Small intestine (tissue), 7 donors: Measurements from ENCODE around the gene ZBTB16. TPM values are rescaled to one million over a fixed set of nuclear protein-coding genes. Genes with fewer than 3 reads are reported as not detected.

Source experiments
- DNase-seq, 2 donors: peaks; one replicate each; pipeline versions ENCODE4 v3.0.0 to v3.0.0-alpha.2; 2013
- FAIRE-seq: peaks from 2 replicates; lab custom pipeline; 2012; peaks lifted over from hg19 to GRCh38; lab: Jason Lieb, UNC
- H3K27ac ChIP-seq, 3 donors: one replicate each; pipeline ENCODE4 v1.5.1; 2013; ENCODE audit warnings: low read length in 2 of 3, mild to moderate bottlenecking in 2 of 3, control low read depth in 1 of 3, inconsistent platforms in 1 of 3, low read depth in 1 of 3, moderate library complexity in 1 of 3
- H3K27me3 ChIP-seq, 3 donors: one replicate each; pipeline ENCODE4 v1.6.1; 2013; ENCODE audit warnings: low read length in 3 of 3, inconsistent platforms in 1 of 3; ENCODE audit not compliant: control insufficient read depth in 3 of 3, insufficient read depth in 3 of 3
- H3K36me3 ChIP-seq, 3 donors: one replicate each; pipeline ENCODE4 v1.6.1; 2013; ENCODE audit warnings: low read length in 3 of 3, inconsistent platforms in 1 of 3, low read depth in 1 of 3, mild to moderate bottlenecking in 1 of 3, moderate library complexity in 1 of 3; ENCODE audit not compliant: control insufficient read depth in 3 of 3, insufficient read depth in 2 of 3
- H3K4me1 ChIP-seq, 3 donors: one replicate each; pipeline ENCODE4 v1.6.1; 2013; ENCODE audit warnings: low read length in 2 of 3, inconsistent platforms in 1 of 3, low read depth in 1 of 3, mild to moderate bottlenecking in 1 of 3, moderate library complexity in 1 of 3; ENCODE audit not compliant: control insufficient read depth in 3 of 3, insufficient read depth in 2 of 3
- H3K4me3 ChIP-seq, 3 donors: one replicate each; pipeline ENCODE4 v1.5.1; 2013; ENCODE audit warnings: low read length in 3 of 3, control low read depth in 1 of 3, inconsistent platforms in 1 of 3, low read depth in 1 of 3, mild to moderate bottlenecking in 1 of 3, moderate library complexity in 1 of 3
- H3K9me3 ChIP-seq, 2 donors: one replicate each; pipeline ENCODE4 v1.6.1; 2013; ENCODE audit warnings: low read depth in 1 of 2, low read length in 1 of 2; ENCODE audit not compliant: control insufficient read depth in 2 of 2, insufficient read depth in 1 of 2
- WGBS, 3 donors: extraction: QIAGEN DNeasy Blood & Tissue Kit; methylation state at CpG; one replicate each; pipeline ENCODE4 v1.1.7; 2013; 5-methylcytosine and 5-hydroxymethylcytosine counted together
- polyA plus RNA-seq, 4 donors: library from polyadenylated mRNA; stranded (reverse) in 3 of 4; unstranded in 1 of 4; fragments of 200-250 nt in 3 of 4; fragments of 120-200 nt in 1 of 4; gene quantifications; one replicate each; pipeline versions ENCODE4 v1.2.1 to v1.2.3, GENCODE V29; 2013
- donor health status: healthy with polysubstance abuse.
- donor health status: control.
- donor health status: control.
- donor health status: Bipolar disorder and iron deficiency.
- donor health status: healthy.

ZBTB16 gene
- polyA plus RNA-seq, 4 donors, result 1.5 to 32.4 (median 17.4) TPM

DNA sequence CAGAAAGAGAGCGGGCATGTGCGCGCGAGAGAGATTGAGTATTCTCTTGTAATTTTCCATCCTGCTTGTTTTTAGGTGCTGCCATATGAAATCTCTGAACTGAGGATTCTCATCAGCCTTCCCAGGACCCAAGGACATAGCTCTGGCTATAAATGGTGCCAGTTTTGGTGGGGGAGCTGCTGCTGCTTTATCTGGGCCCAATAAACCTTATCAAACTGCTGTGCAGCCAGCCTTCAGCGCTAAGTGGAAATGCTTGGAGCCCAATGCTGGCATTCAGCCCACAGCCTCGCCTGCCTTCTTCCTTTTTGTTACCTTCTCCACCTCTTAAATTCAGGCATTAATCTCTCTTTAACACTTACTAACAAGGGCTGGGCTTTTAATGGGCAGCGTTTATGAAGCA lies 2.4 kb upstream of the ZBTB16 start:
- H3K27me3 ChIP-seq, result peaks cover 0 to 42% (median 5%) of the 10 kb centered on the region in 3 donors
- FAIRE-seq (no peak), DNase-seq (peak in 1 of 2 donors; percentile 77)
- peaks cover 0 to 11% (median 1%) of the 10 kb centered on the region in 3 donors for H3K4me1 ChIP-seq
- H3K9me3 ChIP-seq, result no peaks in the 10 kb centered on the region
- 27 to 68% (median 27%) methylated on average over 7 of the region's 7 CpGs for WGBS, 3 donors
- no peak overlapping the region for H3K4me3 ChIP-seq
- H3K36me3 ChIP-seq, result no peaks in the 10 kb centered on the region
- no peak overlapping the region for H3K27ac ChIP-seq

DNA sequence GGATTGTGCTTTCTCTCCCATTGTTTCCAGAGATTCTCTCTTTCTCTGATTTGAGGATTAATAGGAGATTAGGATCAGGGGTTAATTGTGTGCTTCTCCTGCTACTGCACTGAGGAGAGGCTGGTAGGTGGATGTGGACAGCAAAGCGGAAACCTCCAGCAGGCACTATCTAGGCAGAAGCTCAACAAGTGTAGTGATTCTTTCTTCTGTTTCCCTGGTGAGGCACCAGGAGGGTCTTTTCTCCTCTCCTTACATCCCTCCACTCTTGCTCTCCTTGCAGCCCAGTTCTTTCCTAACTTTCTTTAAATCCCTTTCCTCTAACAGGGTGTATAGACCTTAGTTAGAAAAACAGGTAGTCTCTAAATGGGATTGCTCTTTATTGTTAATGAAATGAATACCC lies 1.9 kb upstream of the ZBTB16 start:
- H3K27ac ChIP-seq, result no peak overlapping the region
- no peaks in the 10 kb centered on the region for H3K36me3 ChIP-seq
- H3K27me3 ChIP-seq, result peaks cover 0 to 45% (median 5%) of the 10 kb centered on the region in 3 donors
- WGBS, 3 donors, result 31 to 58% (median 34%) methylated on average over 1 of the region's 1 CpG
- H3K4me1 ChIP-seq, result peaks cover 0 to 11% (median 1%) of the 10 kb centered on the region in 3 donors
- no peak for FAIRE-seq
- H3K4me3 ChIP-seq, result no peak overlapping the region
- H3K9me3 ChIP-seq, result no peaks in the 10 kb centered on the region
- DNase-seq, result no peak

DNA sequence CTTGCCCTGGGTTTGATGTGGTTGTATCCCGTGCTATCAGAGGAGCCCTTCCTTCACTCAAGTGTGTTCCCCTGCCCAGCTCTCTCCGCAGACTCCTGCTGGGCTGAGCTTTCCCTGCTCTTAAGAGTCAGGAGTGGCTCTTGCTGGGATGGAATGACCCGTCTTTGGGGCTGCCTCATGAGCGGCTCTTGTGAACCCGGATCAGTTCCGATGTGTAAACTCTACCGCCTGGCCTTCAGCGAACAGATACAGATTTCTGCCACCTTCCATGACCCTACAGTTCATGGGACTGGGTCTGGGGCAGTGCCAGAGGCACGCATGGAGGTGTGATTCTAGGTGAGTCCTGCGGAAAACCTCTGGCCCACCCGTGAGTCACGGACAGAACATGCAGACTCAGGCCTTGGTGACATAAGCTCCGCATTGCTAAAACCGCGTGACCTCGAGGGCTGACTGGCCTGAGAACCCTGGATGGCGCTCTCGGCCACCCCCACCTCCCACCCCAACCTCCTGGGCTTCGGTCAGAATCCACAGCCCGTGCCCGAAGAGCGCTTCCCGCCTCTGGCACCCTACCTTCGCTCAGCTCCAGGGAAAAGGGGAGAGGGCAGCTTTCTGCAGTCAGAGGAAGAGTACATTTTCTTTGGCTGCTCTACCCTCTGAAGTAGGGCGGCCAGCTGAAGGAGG lies 1.3 kb upstream of the ZBTB16 start:
- Histone ChIP-seq H3K4me1 (peaks cover 0 to 11% (median 1%) of the 10 kb centered on the region in 3 donors), H3K9me3 (no peaks in the 10 kb centered on the region), H3K36me3 (no peaks in the 10 kb centered on the region), H3K4me3 (peak overlapping the region in 1 of 3 donors; percentile 98), H3K27ac (peak overlapping the region in 1 of 3 donors; percentile 49), H3K27me3 (peaks cover 0 to 46% (median 5%) of the 10 kb centered on the region in 3 donors)
- WGBS, 3 donors, result 65 to 69% (median 66%) methylated on average over 25 of the region's 25 CpGs
- peak in 1 of 2 donors; percentile 17 for DNase-seq
- FAIRE-seq, result no peak

DNA sequence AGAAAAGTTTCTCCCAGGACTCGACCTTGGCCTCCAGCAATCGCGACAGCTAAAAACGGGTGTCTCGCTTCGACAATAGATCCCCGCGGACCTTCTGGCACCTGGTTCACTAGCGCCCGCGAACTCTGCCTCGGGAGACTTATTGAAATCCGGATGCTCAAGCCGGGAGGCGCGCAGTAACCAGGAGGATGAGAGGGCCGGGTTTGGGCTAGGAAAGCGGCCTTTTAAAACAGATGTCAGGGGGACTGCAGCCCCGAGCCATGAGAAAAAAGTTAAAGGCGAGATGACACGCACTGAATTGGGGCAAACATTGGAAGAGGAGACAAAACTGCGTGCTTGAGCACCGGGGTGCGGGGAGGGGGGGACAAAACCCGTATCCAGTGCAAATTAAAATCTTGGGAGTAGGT lies 637 bp upstream of the ZBTB16 start:
- 4 to 6% (median 5%) methylated on average over 25 of the region's 25 CpGs for WGBS, 3 donors
- Histone ChIP-seq H3K36me3 (peaks cover under 1 to 5% (median 3%) of the 10 kb centered on the region in 3 donors), H3K27me3 (peaks cover 0 to 46% (median 5%) of the 10 kb centered on the region in 3 donors), H3K4me1 (peaks cover 0 to 11% (median 1%) of the 10 kb centered on the region in 3 donors), H3K9me3 (no peaks in the 10 kb centered on the region), H3K27ac (peak overlapping the region in 1 of 3 donors; percentile 49), H3K4me3 (peak overlapping the region in 2 of 3 donors; percentile 19 to 98)
- peak in 1 of 2 donors; percentile 40 for DNase-seq
- no peak for FAIRE-seq

DNA sequence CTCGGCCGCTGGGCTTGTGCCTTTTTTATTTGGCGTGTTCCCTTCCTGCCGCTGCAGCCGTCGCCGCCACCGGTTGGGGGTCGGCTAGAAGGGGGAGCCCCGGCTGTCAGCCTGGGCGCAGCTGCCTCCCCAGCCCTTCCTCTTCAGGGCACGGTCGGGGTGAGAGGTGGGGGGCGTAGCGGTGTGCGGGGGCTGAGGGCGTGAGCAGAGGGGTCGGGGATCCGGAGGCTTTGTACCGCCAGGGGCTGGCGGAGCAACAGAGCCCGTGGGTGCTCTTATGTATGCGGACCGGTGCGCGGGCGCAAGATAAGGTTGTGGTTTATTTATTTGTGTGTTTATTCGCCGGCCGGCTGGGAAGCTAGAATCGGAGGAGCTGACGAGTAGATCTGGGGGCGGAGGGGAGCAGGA lies 477 bp downstream of the ZBTB16 start:
- Histone ChIP-seq H3K36me3 (peaks cover 2 to 14% (median 6%) of the 10 kb centered on the region in 3 donors), H3K27ac (peak overlapping the region; percentile 25 to 94 (median 55)), H3K9me3 (no peaks in the 10 kb centered on the region), H3K27me3 (peaks cover 0 to 50% (median 5%) of the 10 kb centered on the region in 3 donors), H3K4me1 (peaks cover 0 to 11% (median 1%) of the 10 kb centered on the region in 3 donors), H3K4me3 (peak overlapping the region; percentile 50 to 98 (median 95))
- peak in 1 of 2 donors; percentile 57 for DNase-seq
- WGBS, 3 donors, result 0 to 1% (median 0%) methylated on average over 27 to 33 of the region's 33 CpGs
- FAIRE-seq, result no peak

DNA sequence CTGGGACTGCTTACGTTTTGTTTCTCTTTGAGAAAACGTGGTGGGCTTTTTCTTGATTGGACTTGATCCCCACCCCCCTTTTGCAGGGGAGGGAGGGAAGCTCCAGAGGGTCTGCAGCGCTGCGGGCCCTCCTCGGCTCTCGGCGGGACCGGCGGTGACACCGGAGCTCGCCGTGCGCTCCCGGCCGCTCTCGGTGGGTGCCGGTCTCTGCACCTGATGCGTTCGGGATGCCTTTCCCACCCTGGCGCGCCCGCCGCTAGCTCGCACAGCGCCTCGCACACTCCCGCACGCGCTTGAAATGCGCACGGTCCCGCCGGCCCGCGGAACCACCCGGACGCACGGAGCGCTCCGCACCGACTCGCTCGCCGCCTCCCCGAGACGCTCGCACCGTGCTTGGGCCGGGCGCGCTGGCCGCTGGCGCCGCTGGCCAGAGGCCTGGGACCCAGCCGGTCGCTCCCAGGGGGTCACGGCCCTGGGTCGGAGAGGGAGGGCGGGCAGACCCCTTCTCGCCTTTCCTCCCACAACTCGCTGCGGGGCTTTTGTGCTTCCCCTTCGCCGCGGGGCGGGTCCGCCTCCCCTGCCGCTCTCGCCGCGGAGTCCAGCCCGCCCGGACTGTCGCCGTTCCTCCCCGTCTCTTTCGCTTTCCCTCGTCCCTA lies 1.0 kb downstream of the ZBTB16 start:
- H3K4me1 ChIP-seq, result peaks cover 0 to 11% (median 1%) of the 10 kb centered on the region in 3 donors
- DNase-seq (peak; percentile 59 to 82), FAIRE-seq (no peak)
- H3K36me3 ChIP-seq, result peaks cover 2 to 14% (median 6%) of the 10 kb centered on the region in 3 donors
- H3K4me3 ChIP-seq, result peak overlapping the region; percentile 61 to 98 (median 95)
- H3K27ac ChIP-seq, result peak overlapping the region; percentile 25 to 94 (median 55)
- H3K27me3 ChIP-seq, result peaks cover 0 to 50% (median 5%) of the 10 kb centered on the region in 3 donors
- H3K9me3 ChIP-seq, result no peaks in the 10 kb centered on the region
- WGBS, 3 donors, result 0 to 1% (median 0%) methylated on average over 53 to 78 of the region's 78 CpGs

DNA sequence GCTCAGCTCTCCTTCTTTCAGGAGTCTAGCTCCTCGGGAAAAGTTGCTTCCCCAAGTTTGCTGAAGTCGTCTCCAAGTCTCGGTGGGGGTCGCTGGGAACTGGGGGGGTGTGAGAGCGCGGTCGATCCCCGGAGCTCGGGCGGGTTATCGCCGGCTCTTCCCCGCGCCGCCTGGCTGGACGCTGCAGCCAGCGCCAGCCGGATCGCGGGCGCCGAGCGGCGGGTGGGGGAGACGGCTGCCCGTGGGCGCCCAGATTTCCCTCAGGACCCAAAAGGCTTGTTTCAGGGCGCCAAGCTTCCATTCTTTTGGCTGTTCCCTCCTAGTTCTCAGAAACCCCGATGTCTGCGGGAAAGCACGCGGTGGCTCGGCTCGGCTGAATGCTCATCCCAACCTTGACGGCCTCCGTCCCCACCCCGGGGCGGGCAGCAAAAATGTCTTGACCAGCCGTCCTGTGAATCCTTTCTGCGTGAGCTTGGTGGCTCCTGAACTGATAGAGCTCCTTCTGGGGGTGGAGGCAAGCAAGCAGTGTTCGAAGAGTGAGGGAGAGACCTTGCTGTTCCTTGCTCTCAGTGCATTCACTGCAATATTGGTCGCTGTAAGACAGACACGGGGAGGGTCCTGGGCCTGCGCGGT lies 1.7 kb downstream of the ZBTB16 start:
- peak overlapping the region; percentile 61 to 98 (median 95) for H3K4me3 ChIP-seq
- H3K4me1 ChIP-seq, result peaks cover 0 to 11% (median 1%) of the 10 kb centered on the region in 3 donors
- FAIRE-seq, result no peak
- DNase-seq, result peak in 1 of 2 donors; percentile 39
- H3K36me3 ChIP-seq, result peaks cover 2 to 18% (median 6%) of the 10 kb centered on the region in 3 donors
- 1 to 2% (median 2%) methylated on average over 45 of the region's 45 CpGs for WGBS, 3 donors
- no peaks in the 10 kb centered on the region for H3K9me3 ChIP-seq
- peaks cover 0 to 50% (median 5%) of the 10 kb centered on the region in 3 donors for H3K27me3 ChIP-seq
- peak overlapping the region in 2 of 3 donors; percentile 55 to 94 for H3K27ac ChIP-seq

DNA sequence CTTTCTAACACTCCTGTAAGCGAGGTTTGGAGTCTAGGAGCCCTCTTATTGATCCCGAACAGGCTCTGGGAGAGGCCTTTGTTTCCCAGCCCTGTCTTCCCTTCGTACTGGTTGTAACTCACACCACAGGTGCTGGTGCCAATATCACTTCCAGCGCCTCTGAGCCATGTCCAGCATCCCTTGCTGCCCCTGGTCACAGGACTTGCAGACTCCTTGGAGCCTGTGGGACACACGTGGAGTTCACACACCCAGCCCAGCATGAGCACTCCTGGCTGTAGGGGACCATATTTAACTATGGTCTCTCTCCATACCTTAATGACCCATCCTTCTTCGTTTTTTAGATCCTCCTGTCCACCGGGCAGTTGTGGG lies 2.2 kb downstream of the ZBTB16 start:
- H3K36me3 ChIP-seq, result peaks cover 2 to 21% (median 6%) of the 10 kb centered on the region in 3 donors
- no peak for FAIRE-seq
- peaks cover 0 to 50% (median 5%) of the 10 kb centered on the region in 3 donors for H3K27me3 ChIP-seq
- no peaks in the 10 kb centered on the region for H3K9me3 ChIP-seq
- peak overlapping the region in 1 of 3 donors; percentile 94 for H3K27ac ChIP-seq
- peaks cover 0 to 11% (median 1%) of the 10 kb centered on the region in 3 donors for H3K4me1 ChIP-seq
- H3K4me3 ChIP-seq, result peak overlapping the region; percentile 61 to 98 (median 95)
- no peak for DNase-seq
- 30 to 48% (median 35%) methylated on average over 7 of the region's 7 CpGs for WGBS, 3 donors
